NCI-H2107 (cell line): Measurements from ENCODE around the gene NGB.

Source experiments
- DNase-seq: peaks from one replicate; lab custom pipeline; 2025; lab: John Stamatoyannopoulos, UW

The NGB gene

GRCh38 chr14:77230914-77231313 lies 40.1 kb downstream of the NGB start:
- DNase-seq: no peak

GRCh38 chr14:77228056-77228455 lies 43.0 kb downstream of the NGB start:
- no peak for DNase-seq

- no peak for DNase-seq
Observed at GRCh38 chr14:77225892-77226557, 45.0 kb downstream of the NGB start.

- DNase-seq: no peak
Observed at GRCh38 chr14:77225254-77225653, 45.8 kb downstream of the NGB start.

DNA sequence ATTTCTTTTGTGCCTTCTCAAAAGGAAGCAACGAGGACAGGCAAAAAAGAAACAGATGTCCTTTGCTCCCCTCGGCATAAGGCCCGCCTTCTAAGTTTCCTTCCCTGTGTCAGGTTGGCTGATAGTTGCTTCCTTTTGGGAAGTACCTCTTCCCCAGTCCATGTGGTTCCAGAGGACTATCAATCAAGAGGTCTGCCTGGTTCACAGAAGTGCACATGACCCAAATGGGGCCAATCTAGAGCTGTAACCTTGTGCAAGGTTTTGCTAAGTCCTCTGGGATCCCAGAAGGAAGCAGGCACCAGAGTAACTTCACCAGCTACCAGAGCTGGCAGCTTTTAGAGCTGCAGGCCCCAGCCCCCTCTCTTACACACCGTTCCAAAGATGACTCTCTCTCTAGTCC lies 46.8 kb downstream of the NGB start:
- no peak for DNase-seq

- DNase-seq: no peak
Observed at GRCh38 chr14:77222546-77223225, 48.3 kb downstream of the NGB start.

DNA sequence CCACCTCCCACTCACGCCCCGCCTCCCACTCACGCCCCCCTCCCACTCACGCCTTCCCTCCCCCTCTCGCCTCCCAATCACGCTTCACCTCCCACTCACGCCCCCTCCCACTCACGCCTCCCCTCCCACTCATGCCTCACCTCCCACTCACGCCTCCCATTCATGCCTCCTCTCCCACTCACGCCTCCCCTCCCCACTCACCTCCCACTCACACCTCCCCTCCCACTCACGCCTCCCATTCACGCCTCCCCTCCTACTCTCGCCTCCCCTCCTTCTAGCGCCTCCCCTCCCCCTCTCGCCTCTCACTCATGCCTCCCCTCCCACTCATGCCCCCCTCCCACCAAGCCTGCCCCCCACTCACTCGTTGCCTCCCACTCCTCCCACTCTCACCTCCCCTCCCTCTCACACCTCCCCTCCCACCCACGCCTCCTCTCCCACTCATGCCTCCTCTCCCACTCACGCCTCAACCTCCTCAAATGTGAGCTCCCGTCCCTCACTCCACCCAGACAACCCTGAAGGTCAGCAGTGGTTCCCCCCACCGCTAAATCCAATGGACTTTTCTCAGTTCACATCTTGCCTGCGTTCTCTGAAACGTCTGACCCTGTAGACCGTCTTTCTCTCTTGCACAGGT lies 49.6 kb downstream of the NGB start:
- no peak for DNase-seq

DNA sequence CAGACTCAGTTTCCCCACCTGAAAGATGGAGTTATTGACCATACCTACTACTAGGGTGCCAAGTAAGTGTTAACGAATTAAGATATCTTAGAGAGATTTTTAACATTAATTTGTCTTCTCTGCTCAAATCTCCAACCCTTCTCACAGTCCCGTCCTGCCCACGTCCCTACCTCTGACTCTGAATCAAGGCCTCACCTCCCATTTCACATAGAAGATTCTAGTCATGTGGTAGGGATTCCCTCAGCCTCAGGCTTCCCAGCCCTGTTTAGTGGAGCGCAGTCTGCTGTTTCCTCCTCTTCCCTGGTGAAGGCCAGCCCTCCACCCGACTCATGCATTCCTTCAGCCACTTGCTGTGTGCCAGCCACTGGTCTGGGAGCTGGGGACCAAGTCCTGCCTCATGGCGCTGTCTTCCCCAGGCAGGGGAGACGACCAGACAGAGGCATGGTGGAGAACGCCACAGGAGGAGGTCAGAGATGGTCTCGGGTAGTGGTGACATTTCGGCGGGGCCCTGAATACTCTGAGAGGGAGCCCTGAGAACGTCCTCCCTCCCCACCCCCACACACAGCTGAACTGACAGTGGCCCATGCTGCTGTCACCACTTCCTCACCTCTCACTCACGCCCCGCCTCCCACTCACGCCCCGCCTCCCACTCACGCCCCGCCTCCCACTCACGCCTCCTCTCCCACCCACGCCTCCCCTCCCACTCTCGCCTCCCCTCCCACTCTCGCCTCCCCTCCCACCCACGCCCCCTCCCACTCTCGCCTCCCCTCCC lies 50.6 kb downstream of the NGB start:
- no peak for DNase-seq

DNA sequence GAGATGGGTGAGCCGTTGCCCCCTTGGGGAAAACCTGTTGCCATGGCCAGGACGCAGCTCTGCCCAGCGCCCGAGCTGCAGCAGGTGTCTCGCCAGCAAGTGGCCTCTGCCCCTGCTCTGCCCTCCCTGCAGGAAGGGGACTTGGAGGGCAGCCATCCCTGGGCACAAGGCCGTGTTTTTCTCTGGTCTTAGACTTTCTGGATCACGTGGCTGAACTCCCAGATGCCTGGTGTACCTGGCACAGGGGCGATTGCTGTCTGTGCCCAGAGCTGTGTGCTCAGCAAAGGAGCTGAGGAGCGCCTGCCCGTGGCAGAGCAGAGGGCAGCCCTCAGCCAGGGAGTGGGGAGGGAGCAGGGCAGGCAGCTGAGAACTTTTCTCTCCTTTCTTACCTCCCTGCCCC lies 51.4 kb downstream of the NGB start:
- DNase-seq: no peak

DNA sequence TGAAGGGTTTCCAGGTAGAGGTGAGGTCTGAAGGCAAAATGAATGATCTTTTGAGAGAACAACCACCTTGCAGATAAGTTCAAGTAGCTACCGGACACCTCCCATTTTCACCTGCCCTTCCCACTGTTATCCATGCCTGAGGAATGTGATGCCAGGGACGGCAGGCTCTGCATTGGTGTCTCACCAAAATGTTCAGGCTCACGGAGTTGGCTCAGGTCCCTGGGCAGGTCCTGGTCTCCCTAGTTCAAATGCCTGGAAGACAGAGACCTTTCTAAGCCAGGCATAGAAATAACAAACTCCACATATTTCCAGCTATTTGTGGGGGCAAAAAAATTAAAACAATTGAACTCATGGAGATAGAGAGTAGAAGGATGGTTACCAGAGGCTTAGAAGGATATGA lies 53.5 kb downstream of the NGB start:
- no peak for DNase-seq
